ENCODE data around the gene NKAIN4. TPM values are rescaled to one million over a fixed set of nuclear protein-coding genes. Genes with fewer than 3 reads are reported as not detected.

Gene NKAIN4
- total RNA-seq, 4 donors from 2014 or later, result 40.9 TPM; not detected in 3

DNA sequence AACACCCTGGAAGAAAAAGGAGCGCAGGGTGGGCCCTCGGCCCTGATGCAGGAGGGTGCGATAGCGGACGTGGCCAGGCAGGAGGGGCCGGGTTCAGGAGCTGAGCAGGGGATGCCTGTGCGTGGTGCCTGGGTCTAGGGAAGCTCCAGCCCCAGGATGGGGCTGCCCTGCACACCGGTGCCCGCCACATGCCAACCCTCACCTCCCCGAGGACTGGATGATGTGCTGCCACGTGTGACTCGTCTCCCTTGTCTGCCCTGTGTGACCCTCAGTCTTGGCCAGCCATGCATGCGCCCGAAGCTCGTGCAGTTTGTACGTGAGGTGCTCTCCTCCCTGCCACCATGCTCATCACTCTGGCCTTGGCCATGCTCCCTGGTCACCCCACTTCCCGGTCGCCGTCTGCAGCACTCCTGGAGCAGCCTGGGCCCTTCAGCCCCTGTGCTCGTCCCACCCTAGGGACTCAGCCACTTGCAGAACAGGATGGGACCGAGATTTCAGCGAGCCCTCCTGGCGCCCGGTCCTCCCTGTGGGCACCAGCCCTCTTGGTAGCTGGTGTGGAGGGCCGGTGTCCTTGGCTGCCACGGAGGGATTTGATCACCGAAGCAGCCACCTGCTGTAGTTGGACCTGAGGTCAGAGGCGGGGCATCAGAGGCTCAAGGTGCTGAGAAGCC lies 34.5 kb upstream of the NKAIN4 start:
- Histone ChIP-seq H3K27me3 (no peaks in the 10 kb centered on the region), H3K4me1 (no peaks in the 10 kb centered on the region), H3K9me3 (no peaks in the 10 kb centered on the region), H3K4me3 (no peak overlapping the region), H3K27ac (no peak overlapping the region), H3K36me3 (no peaks in the 10 kb centered on the region)
- TF ChIP-seq, protein P1, sequence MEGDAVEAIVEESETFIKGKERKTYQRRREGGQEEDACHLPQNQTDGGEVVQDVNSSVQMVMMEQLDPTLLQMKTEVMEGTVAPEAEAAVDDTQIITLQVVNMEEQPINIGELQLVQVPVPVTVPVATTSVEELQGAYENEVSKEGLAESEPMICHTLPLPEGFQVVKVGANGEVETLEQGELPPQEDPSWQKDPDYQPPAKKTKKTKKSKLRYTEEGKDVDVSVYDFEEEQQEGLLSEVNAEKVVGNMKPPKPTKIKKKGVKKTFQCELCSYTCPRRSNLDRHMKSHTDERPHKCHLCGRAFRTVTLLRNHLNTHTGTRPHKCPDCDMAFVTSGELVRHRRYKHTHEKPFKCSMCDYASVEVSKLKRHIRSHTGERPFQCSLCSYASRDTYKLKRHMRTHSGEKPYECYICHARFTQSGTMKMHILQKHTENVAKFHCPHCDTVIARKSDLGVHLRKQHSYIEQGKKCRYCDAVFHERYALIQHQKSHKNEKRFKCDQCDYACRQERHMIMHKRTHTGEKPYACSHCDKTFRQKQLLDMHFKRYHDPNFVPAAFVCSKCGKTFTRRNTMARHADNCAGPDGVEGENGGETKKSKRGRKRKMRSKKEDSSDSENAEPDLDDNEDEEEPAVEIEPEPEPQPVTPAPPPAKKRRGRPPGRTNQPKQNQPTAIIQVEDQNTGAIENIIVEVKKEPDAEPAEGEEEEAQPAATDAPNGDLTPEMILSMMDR (IDR thresholded peaks at IDR 0.05), result no peak
- TF ChIP-seq POLR2A (IDR thresholded peaks at IDR 0.05), result no peak
- intact Hi-C loops (cut with DNase I; ENCODE audit: low total_unique reads), result no loop called here
- no peak for DNase-seq

DNA sequence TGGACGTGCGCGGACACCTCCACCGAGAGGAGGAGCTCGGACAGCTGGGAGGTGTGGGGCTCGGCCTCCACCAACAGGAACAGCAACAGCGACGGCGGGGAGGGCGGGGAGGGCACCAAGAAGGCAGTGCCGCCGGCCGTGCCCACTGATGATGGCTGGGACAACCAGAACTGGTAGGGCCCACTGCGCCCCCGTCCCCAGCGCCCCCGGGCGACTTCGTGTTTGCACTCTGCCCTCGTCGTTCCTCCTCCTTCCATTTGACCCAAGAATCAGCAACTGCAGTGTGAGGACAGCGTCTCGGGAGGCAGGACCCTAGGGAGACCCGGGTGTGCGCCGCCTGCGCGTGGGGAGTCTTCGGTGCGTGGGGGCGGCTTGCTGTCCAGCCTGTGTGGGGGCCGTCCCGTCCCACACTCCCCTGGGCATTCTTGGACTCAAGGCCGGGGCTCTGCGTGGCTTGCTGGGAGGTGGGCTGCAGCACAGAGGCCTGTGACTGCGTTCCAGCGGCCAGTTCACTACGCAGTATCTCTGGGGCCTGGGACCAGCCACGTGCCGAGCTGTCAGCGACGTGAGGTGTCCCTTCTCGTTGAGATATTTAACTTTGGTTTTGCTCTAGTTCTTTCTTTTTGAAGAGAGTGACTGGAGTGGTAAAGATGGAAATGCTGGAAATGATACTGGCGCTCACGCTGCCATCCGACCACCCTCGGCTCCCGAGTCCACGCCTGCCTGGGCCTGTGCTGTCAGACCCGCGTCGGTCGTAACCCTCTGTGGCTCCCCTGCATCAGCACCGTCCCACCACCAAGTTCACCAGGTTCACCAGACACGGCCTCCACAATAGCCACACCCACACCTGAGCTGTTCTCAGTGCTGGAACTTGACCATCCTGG lies 33.7 kb upstream of the NKAIN4 start:
- Histone ChIP-seq H3K27ac (no peak overlapping the region), H3K27me3 (no peaks in the 10 kb centered on the region), H3K36me3 (no peaks in the 10 kb centered on the region), H3K4me3 (no peak overlapping the region), H3K9me3 (no peaks in the 10 kb centered on the region), H3K4me1 (no peaks in the 10 kb centered on the region)
- intact Hi-C loops (cut with DNase I; ENCODE audit: low total_unique reads), result no loop called here
- no peak for TF ChIP-seq POLR2A (IDR thresholded peaks at IDR 0.05)
- TF ChIP-seq, protein P1 (IDR thresholded peaks at IDR 0.05), result no peak
- DNase-seq, result no peak

DNA sequence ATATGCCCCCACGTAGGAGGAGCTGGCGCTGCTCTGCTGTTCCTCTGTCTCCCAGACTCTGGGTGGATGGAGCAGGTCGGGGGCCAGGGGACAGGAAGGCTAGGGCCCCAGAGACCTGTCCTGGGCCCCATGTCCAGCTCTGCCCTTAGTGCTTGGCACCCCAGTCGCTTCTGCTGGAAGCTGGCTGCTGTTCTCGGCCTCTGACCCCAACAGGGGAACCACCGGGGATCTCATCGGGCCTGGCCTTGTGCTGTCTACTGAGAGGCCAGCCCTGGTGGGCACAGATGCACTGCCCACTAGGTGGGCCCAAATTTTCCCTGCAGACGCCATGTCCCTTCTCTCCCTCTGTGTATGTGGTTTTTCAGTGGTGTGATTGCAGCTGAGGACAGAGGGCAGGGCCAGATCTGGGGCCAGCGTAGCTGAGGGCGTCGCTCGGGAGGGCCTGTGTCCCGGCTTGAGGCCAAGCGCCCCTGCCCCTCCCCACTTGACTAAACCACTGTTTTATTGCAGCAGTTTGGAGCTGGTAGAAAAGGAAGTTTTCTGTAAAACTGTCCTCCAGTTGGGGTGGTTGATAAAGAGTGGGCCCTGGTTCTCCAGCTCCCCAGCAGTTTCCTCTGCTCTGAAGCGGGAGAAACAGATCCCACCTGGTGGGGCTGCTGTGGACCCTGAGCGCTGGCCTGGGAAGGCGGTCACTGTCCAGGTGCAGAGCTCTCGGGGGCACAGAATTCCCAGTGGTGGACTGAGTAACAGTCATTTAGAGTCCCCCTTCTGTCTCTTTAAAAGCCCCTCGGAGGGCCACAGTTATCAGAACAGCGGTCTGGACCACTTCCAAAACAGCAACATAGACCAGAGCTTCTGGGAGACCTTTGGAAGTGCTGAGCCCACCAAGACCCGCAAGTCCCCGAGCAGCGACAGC lies 32.8 kb upstream of the NKAIN4 start:
- Histone ChIP-seq H3K36me3 (no peaks in the 10 kb centered on the region), H3K27me3 (no peaks in the 10 kb centered on the region), H3K4me3 (no peak overlapping the region), H3K27ac (no peak overlapping the region), H3K9me3 (no peaks in the 10 kb centered on the region), H3K4me1 (no peaks in the 10 kb centered on the region)
- no peak for TF ChIP-seq POLR2A (IDR thresholded peaks at IDR 0.05)
- TF ChIP-seq, protein P1 (IDR thresholded peaks at IDR 0.05), result no peak
- intact Hi-C loops (cut with DNase I; ENCODE audit: low total_unique reads), result no loop called here
- no peak for DNase-seq

DNA sequence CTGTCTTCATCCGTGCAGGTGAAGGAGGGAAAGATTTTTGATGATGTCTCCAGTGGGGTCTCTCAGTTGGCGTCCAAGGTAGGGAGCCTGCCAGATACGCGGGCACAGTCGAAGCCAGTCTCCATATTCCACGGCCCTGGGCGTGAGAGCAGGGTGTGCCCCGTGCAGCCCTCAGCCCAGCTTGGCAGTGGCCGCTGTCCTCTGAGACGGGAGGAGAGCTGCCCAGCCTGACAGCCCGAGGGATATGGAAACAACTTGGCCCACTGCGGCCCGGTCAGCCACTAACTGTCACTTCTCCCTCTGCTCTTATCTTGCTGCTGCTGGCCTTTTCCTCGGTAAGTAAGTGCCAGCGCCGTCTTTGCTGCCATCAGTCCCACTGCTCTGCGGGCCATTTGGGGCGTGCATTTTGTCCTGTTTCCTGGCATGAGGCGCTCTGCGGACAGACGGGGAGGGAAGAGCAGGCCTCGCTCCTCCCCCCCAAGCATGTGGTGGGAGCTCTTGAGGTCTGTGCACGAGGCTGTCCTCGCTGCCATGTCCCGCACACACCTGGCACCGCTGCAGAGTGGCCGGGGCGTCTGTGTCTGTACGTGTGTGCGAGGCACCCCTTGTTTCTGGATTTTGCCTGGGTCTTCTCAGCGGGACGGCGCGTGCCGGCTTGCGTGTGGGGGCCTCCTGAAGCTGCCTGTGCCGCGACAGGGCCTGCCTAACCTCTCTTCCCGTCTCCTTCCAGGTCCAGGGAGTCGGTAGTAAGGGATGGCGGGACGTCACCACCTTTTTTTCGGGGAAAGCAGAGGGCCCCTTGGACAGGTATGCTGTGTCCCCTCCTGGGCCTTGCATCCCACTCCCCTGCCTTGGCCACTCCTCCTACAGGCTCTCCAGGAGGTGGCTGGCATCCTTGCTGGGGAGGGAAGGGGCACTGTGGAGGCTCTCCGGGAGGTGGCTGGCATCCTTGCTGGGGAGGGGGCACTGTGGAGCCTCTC lies 31.7 kb upstream of the NKAIN4 start:
- Histone ChIP-seq H3K4me1 (no peaks in the 10 kb centered on the region), H3K36me3 (no peaks in the 10 kb centered on the region), H3K27ac (no peak overlapping the region), H3K4me3 (no peak overlapping the region), H3K9me3 (no peaks in the 10 kb centered on the region), H3K27me3 (no peaks in the 10 kb centered on the region)
- no peak for DNase-seq
- TF ChIP-seq, protein P1 (IDR thresholded peaks at IDR 0.05), result no peak
- no peak for TF ChIP-seq POLR2A (IDR thresholded peaks at IDR 0.05)
- intact Hi-C loops (cut with DNase I; ENCODE audit: low total_unique reads), result no loop called here
